GM12878 (cell line): ENCODE measurements around the gene HTRA3. TPM values are rescaled to one million over a fixed set of nuclear protein-coding genes. Genes with fewer than 3 reads are reported as not detected.

Experiments used
- ATAC-seq: fragments of 200-7000 bp; cut with Tn5 transposase; 3 replicates; pipeline ENCODE4 v1.9.1; 2020; ENCODE audit warnings: mild to moderate bottlenecking, moderate library complexity
- BruUV-seq: library from RNA; stranded (reverse); fragments of 400-500 nt; replicated peaks from 2 replicates; lab custom pipeline; 2021; lab: Mats Ljungman, UMichigan
- CTCF ChIA-PET: fragments of 300-600 bp; sonication (Branson Sonifier 250); formaldehyde crosslinking; extraction: SDS; loops from one replicate; lab custom pipeline; 2021; ENCODE audit warnings: inconsistent platforms; lab: Yijun Ruan, JAX
- POLR2A ChIA-PET: fragments of 350-600 bp; formaldehyde crosslinking; extraction: SDS; loops from one replicate; lab custom pipeline; 2021; ENCODE audit warnings: inconsistent platforms; lab: Charles Lee
- RAD21 ChIA-PET: fragments of 300-600 bp; sonication (Branson Sonifier 250); formaldehyde crosslinking; loops from one replicate; lab custom pipeline; 2023; ENCODE audit warnings: antibody characterized with exemption; ENCODE audit not compliant: unreplicated experiment; lab: Charles Lee
- SMC1A ChIA-PET: fragments of 300-600 bp; sonication (Branson Sonifier 250); formaldehyde crosslinking; loops from one replicate; lab custom pipeline; 2023; ENCODE audit not compliant: unreplicated experiment, uncharacterized antibody; lab: Charles Lee
- DNase-seq: peaks from one replicate; pipeline ENCODE4 v3.0.0-alpha.2; 2011; ENCODE audit warnings: low read depth, low spot score
- FAIRE-seq: peaks from 3 replicates; lab custom pipeline; 2011; peaks lifted over from hg19 to GRCh38; lab: Jason Lieb, UNC
- H2AFZ ChIP-seq: 2 replicates; pipeline ENCODE4 v1.6.0; 2011; ENCODE audit warnings: low read depth, low read length, control low read depth; ENCODE audit not compliant: control insufficient read depth
- H3K27ac ChIP-seq: 2 replicates; pipeline ENCODE4 v1.5.1; 2011; ENCODE audit warnings: control low read depth; ENCODE audit not compliant: control insufficient read depth, insufficient read depth
- H3K27me3 ChIP-seq, 2 experiments: replicated peaks in 1 of 2; 2 replicates each; pipeline versions ENCODE4 v1.6.0 to v1.6.1; 2011; ENCODE audit warnings: low read length in 1 of 2; ENCODE audit not compliant: control insufficient read depth in 2 of 2, insufficient read depth in 2 of 2
- H3K36me3 ChIP-seq, 2 experiments: 2 replicates each; pipeline ENCODE4 v1.5.1; 2011; ENCODE audit warnings: low read length in 1 of 2; ENCODE audit not compliant: control insufficient read depth in 2 of 2, insufficient read depth in 2 of 2
- H3K4me1 ChIP-seq: 2 replicates; pipeline ENCODE4 v1.6.1; 2011; ENCODE audit warnings: mild to moderate bottlenecking, low read length, moderate library complexity, mixed read lengths; ENCODE audit not compliant: control insufficient read depth, insufficient read depth
- H3K4me2 ChIP-seq: 2 replicates; pipeline ENCODE4 v1.6.0; 2011; ENCODE audit warnings: control low read depth; ENCODE audit not compliant: control insufficient read depth, insufficient read depth
- H3K4me3 ChIP-seq: fragments of 200-600 bp; sonication (generic); 2 replicates; pipeline ENCODE4 v1.5.1; 2016
- H3K79me2 ChIP-seq: 2 replicates; pipeline ENCODE4 v1.6.0; 2011; ENCODE audit warnings: low read length; ENCODE audit not compliant: control insufficient read depth, insufficient read depth
- H3K9ac ChIP-seq: 2 replicates; pipeline ENCODE4 v1.8.0; 2011; ENCODE audit warnings: low read length, control low read depth, mixed read lengths; ENCODE audit not compliant: control insufficient read depth, insufficient read depth
- H3K9me3 ChIP-seq: replicated peaks from 3 replicates; pipeline ENCODE4 v1.5.1; 2011; ENCODE audit warnings: mild to moderate bottlenecking, low read length; ENCODE audit not compliant: control insufficient read depth, insufficient read depth
- H4K20me1 ChIP-seq: 2 replicates; pipeline ENCODE4 v1.6.0; 2011; ENCODE audit not compliant: control insufficient read depth, insufficient read depth
- ETV6 ChIP-seq, 2 experiments: fragments of 450-650 bp in 1 of 2; IDR thresholded peaks in 1 of 2; conservative IDR thresholded peaks in 1 of 2; 2 replicates each; pipeline ENCODE4 v1.6.1; 2014; ENCODE audit warnings: antibody characterized with exemption in 1 of 2, borderline replicate concordance in 1 of 2, low read depth in 1 of 2, mild to moderate bottlenecking in 1 of 2, moderate library complexity in 1 of 2
- GATAD2B ChIP-seq: fragments of 450-650 bp; conservative IDR thresholded peaks from 2 replicates; pipeline ENCODE4 v1.6.1; 2017; ENCODE audit warnings: low read depth, mild to moderate bottlenecking, moderate library complexity
- NBN ChIP-seq: fragments of 450-650 bp; IDR thresholded peaks from 2 replicates; pipeline ENCODE4 v1.6.1; 2016
- POLR2A ChIP-seq: IDR thresholded peaks from 2 replicates; pipeline ENCODE4 v1.6.1; 2011; ENCODE audit warnings: low read depth, mild to moderate bottlenecking, low read length
- POU2F2 ChIP-seq: IDR thresholded peaks from 3 replicates; pipeline ENCODE4 v1.6.1; 2011; ENCODE audit warnings: low read depth, mild to moderate bottlenecking, low read length, borderline replicate concordance
- RBBP5 ChIP-seq: fragments of 200-600 bp; sonication (generic); conservative IDR thresholded peaks from 2 replicates; pipeline ENCODE4 v1.6.1; 2016
- SREBF1 ChIP-seq: IDR thresholded peaks from 2 replicates; pipeline ENCODE4 v1.6.1; 2012; ENCODE audit warnings: mild to moderate bottlenecking, low read length
- SREBF2 ChIP-seq: IDR thresholded peaks from 2 replicates; pipeline ENCODE4 v1.6.1; 2012; ENCODE audit warnings: mild to moderate bottlenecking, low read length
- TCF3 ChIP-seq: IDR thresholded peaks from 2 replicates; pipeline ENCODE4 v1.6.1; 2012; ENCODE audit warnings: low read depth, mild to moderate bottlenecking, low read length, borderline replicate concordance; ENCODE audit not compliant: insufficient read depth
- ZNF207 ChIP-seq: fragments of 450-650 bp; IDR thresholded peaks from 2 replicates; pipeline ENCODE4 v1.6.1; 2014; ENCODE audit warnings: antibody characterized with exemption, mild to moderate bottlenecking, borderline replicate concordance
- WGBS: methylation state at CpG from one replicate; pipeline ENCODE4 v1.1.6; 2016; ENCODE audit warnings: low lambda C conversion rate; ENCODE audit not compliant: insufficient replicate concordance, insufficient coverage; ENCODE audit errors: missing lambda C conversion rate; 5-methylcytosine and 5-hydroxymethylcytosine counted together
- in situ Hi-C: fragments of 300-500 bp; cut with MboI; formaldehyde crosslinking; loops from 9 replicates; pipeline ENCODE4 v1.14.3; 2018; ENCODE audit warnings: mixed read lengths
- intact Hi-C: fragments of 100-400 bp; cut with micrococcal nuclease; formaldehyde crosslinking; loops from one replicate; pipeline ENCODE4 v1.14.2; 2022; ENCODE audit not compliant: unreplicated experiment
- polyA plus RNA-seq, 11 experiments: library from polyadenylated mRNA; depleted of rRNA in 4 of 11; unstranded in 6 of 11; stranded (reverse) in 5 of 11; fragments of >200 nt; fragmentation: Nextera tagmentation in 4 of 11; fragmentation: Illumina TruSeq in 1 of 11; extraction: Ambion mirVana in 4 of 11; extraction: Trizol in 1 of 11; gene quantifications; 1 replicate in 1 of 11; 2 replicates in 10 of 11; pipeline versions ENCODE4 v1.2.1 to v1.2.3, GENCODE V29; 2011 to 2016; ENCODE audit warnings: inconsistent platforms in 2 of 11, missing spikeins in 2 of 11, low read depth in 1 of 11
- total RNA-seq, 4 experiments: library from RNA; depleted of rRNA in 3 of 4; stranded (reverse); fragments of >200 nt in 3 of 4; fragmentation: Illumina TruSeq in 1 of 4; extraction: Trizol in 1 of 4; gene quantifications; 2 replicates each; pipeline versions ENCODE4 v1.2.1 to v1.2.3, GENCODE V29; 2013 to 2021

The HTRA3 gene
- total and polyA plus RNA-seq, 10 of the 15 experiments (the other 5 are each of a cell fraction or from before 2014, with no cell fraction given), result 0.04 to 1.2 (median 0.08) TPM; not detected in 7

DNA sequence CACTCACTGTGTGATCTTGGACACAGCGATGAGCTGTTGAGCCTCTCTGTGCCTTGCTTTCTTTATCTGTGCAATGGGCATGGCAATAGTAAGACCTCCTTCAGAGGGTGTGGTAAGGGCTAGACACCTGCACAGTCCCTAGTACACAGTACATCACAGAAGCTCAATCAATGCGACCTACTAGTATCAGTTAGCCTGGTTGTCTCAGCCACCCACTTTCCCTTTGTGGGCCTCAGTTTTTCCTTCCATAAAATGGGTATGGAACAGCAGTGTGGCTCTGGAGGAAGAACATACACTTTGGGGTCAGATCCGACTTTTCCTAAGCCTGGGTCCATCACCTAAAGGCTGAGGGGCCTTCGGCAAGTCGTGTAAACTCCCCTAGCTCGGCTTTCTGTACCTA, 3.5 kb upstream of the HTRA3 start:
- H3K27ac ChIP-seq, result no peak overlapping the region
- intact Hi-C loops (no loop called here), in situ Hi-C loops (loop anchor here (10.0 kb wide), 1 partner anchor 329 kb away; the partner anchor contains the start of gene CPZ)
- CTCF ChIA-PET, result interaction anchor here (0.7 to 2.7 kb wide), 5 partner anchors 11 to 142 kb away, joined by 3 to 24 read pairs (median 4); no protein-coding TSS in a partner anchor
- SMC1A ChIA-PET, result interaction anchor here (0.5 kb wide), 1 partner anchor 102 kb away, joined by 3 read pairs; no protein-coding TSS in a partner anchor
- H3K4me2 ChIP-seq, result no peak overlapping the region
- RAD21 ChIA-PET, result interaction anchor here (1.0 to 4.4 kb wide), 3 partner anchors 24 to 137 kb away, joined by 3 to 16 read pairs (median 5); no protein-coding TSS in a partner anchor
- H3K4me3 ChIP-seq, result no peak overlapping the region
- WGBS, result 14% methylated on average over 6 of the region's 6 CpGs
- no TSS peak for BruUV-seq
- H3K4me1 ChIP-seq, result no peaks in the 10 kb centered on the region
- no peaks in the 10 kb centered on the region for H4K20me1 ChIP-seq
- H3K9me3 ChIP-seq, result no peaks in the 10 kb centered on the region
- H3K79me2 ChIP-seq, result no peaks in the 10 kb centered on the region
- H3K36me3 ChIP-seq, result no peaks in the 10 kb centered on the region
- no peak overlapping the region for H3K9ac ChIP-seq
- peaks cover 2 to 6% of the 10 kb centered on the region in 2 experiments; a peak in 3 of 4 replicates for H3K27me3 ChIP-seq
- DNase-seq (no peak), FAIRE-seq (no peak), ATAC-seq (0 out of 3 replicates have a peak, but pooled peaks have one; percentile 9)
- TF ChIP-seq ETV6 (conservative IDR thresholded peaks at IDR 0.05 in 1 of 2, IDR thresholded peaks at IDR 0.05 in 1 of 2; ENCODE audit: borderline replicate concordance in 1 of 2, low read depth in 1 of 2) (no peak), POLR2A (no peak), SREBF2 (no peak), ZNF207 (no peak), NBN (no peak), GATAD2B (no peak), TCF3 (no peak), SREBF1 (no peak), POU2F2 (no peak), RBBP5 (no peak)
- H2AFZ ChIP-seq, result no peak overlapping the region
- POLR2A ChIA-PET, result no interaction called here
